IPS-11a (cell line): ENCODE results near the gene PPP3CA.
"Not testable (repeated sequence)": the region's sequence is repeated elsewhere in the genome, so short reads cannot be mapped to it uniquely, and the experiment has no call there.

Experiments used
- H3K4me3 ChIP-seq: one replicate; pipeline ENCODE4 v1.5.1; 2013; ENCODE audit warnings: low read depth, low read length, control low read depth

PPP3CA gene

GRCh38 chr4:101114936-101115372 is 232.4 kb downstream of the PPP3CA start:
- no peak overlapping the region for H3K4me3 ChIP-seq

GRCh38 chr4:101104312-101105052 is 242.8 kb downstream of the PPP3CA start:
- no peak overlapping the region for H3K4me3 ChIP-seq

- no peak overlapping the region for H3K4me3 ChIP-seq
These were observed 243.8 kb downstream of the PPP3CA start for GRCh38 chr4:101103381-101104142.

GRCh38 chr4:101102114-101102742 is 245.1 kb downstream of the PPP3CA start:
- no peak overlapping the region for H3K4me3 ChIP-seq

GRCh38 chr4:101101072-101101471 is 246.3 kb downstream of the PPP3CA start:
- H3K4me3 ChIP-seq, result no peak overlapping the region

GRCh38 chr4:101098666-101099400 is 248.5 kb downstream of the PPP3CA start:
- H3K4me3 ChIP-seq, result no peak overlapping the region

GRCh38 chr4:101092609-101093008 is 254.7 kb downstream of the PPP3CA start:
- H3K4me3 ChIP-seq, result not testable (repeated sequence)

GRCh38 chr4:101089168-101089567 is 258.2 kb downstream of the PPP3CA start:
- no peak overlapping the region for H3K4me3 ChIP-seq

GRCh38 chr4:101086801-101087586 is 260.3 kb downstream of the PPP3CA start:
- no peak overlapping the region for H3K4me3 ChIP-seq

GRCh38 chr4:101083131-101083530 is 264.2 kb downstream of the PPP3CA start:
- no peak overlapping the region for H3K4me3 ChIP-seq

- H3K4me3 ChIP-seq, result no peak overlapping the region
These were observed 265.5 kb downstream of the PPP3CA start for GRCh38 chr4:101081695-101082369.

- no peak overlapping the region for H3K4me3 ChIP-seq
These were observed 266.2 kb downstream of the PPP3CA start for GRCh38 chr4:101081166-101081565.

GRCh38 chr4:101078950-101079349 is 268.4 kb downstream of the PPP3CA start:
- H3K4me3 ChIP-seq, result no peak overlapping the region

- no peak overlapping the region for H3K4me3 ChIP-seq
These were observed 271.3 kb downstream of the PPP3CA start for GRCh38 chr4:101076032-101076431.

GRCh38 chr4:101075536-101075935 is 271.8 kb downstream of the PPP3CA start:
- no peak overlapping the region for H3K4me3 ChIP-seq

- no peak overlapping the region for H3K4me3 ChIP-seq
These were observed 273.0 kb downstream of the PPP3CA start for GRCh38 chr4:101074326-101074725.

GRCh38 chr4:101071241-101071640 is 276.1 kb downstream of the PPP3CA start:
- H3K4me3 ChIP-seq, result no peak overlapping the region

- no peak overlapping the region for H3K4me3 ChIP-seq
These were observed 279.2 kb downstream of the PPP3CA start for GRCh38 chr4:101068115-101068514.

GRCh38 chr4:101067383-101067782 is 279.9 kb downstream of the PPP3CA start:
- no peak overlapping the region for H3K4me3 ChIP-seq
